ENCODE measurements around the gene KLF3.

Gene KLF3

DNA sequence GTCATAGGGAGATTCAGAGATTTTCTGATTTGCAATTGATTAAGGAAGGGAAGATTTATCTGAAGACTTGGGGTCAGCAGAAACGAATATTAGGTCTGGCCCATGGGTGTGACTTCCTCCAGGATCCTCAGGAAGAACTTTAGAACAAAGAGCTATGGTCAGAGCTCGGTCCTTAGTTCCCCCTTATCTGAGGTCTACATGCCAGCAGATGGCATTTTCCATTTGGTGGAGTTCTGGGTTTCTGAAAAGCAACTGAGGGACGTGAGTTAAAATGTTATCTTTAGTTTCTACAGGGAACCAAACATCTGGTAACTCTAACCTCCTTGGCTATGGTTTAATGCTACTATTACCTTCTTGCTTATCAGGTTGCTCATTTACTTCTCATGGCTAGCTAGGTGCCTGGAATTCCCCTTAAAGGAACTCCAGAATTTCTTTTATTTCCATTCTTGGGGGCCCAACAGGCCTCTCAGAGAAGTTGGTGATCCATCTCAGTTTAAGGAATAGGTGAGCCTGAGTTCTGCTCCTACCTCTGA, 40.7 kb downstream of the KLF3 start:
- intact Hi-C loops (cut with DNase I; ENCODE audit: low total_unique reads) = no loop called here
- Histone ChIP-seq H3K27me3 (no peaks in the 10 kb centered on the region), H3K9me3 (no peaks in the 10 kb centered on the region), H3K27ac (no peak overlapping the region), H3K4me3 (no peak overlapping the region), H3K36me3 (peaks cover 0 to 4% (median 0%) of the 10 kb centered on the region in 3 donors), H3K4me1 (no peaks in the 10 kb centered on the region)
- TF ChIP-seq, protein P1, sequence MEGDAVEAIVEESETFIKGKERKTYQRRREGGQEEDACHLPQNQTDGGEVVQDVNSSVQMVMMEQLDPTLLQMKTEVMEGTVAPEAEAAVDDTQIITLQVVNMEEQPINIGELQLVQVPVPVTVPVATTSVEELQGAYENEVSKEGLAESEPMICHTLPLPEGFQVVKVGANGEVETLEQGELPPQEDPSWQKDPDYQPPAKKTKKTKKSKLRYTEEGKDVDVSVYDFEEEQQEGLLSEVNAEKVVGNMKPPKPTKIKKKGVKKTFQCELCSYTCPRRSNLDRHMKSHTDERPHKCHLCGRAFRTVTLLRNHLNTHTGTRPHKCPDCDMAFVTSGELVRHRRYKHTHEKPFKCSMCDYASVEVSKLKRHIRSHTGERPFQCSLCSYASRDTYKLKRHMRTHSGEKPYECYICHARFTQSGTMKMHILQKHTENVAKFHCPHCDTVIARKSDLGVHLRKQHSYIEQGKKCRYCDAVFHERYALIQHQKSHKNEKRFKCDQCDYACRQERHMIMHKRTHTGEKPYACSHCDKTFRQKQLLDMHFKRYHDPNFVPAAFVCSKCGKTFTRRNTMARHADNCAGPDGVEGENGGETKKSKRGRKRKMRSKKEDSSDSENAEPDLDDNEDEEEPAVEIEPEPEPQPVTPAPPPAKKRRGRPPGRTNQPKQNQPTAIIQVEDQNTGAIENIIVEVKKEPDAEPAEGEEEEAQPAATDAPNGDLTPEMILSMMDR (IDR thresholded peaks at IDR 0.05) = no peak
- DNase-seq = no peak

DNA sequence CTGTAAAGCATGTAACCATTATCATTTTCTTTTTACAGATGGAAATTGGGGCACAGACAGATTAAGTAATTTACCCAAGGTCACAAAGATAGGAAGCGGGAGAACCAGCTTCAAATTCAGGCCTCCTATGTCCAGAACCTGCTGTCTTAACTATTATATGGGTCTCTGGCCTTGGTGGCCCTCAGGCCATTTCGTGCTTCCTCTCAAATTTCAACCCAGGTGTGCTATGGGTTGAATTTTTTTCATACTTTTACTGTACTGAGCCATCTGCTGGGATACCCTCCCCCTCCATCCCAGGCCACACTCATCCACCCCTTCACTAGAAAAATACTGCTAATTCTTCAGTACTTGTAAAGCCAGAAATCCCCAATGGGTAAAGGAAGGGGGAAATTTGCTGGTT, 42.3 kb downstream of the KLF3 start:
- no peak overlapping the region for H3K27ac ChIP-seq
- H3K9me3 ChIP-seq = no peaks in the 10 kb centered on the region
- DNase-seq = no peak
- no peaks in the 10 kb centered on the region for H3K36me3 ChIP-seq
- TF ChIP-seq, protein P1 (IDR thresholded peaks at IDR 0.05) = no peak
- H3K4me1 ChIP-seq = no peaks in the 10 kb centered on the region
- intact Hi-C loops (cut with DNase I; ENCODE audit: low total_unique reads) = no loop called here
- no peaks in the 10 kb centered on the region for H3K27me3 ChIP-seq
- H3K4me3 ChIP-seq = no peak overlapping the region

DNA sequence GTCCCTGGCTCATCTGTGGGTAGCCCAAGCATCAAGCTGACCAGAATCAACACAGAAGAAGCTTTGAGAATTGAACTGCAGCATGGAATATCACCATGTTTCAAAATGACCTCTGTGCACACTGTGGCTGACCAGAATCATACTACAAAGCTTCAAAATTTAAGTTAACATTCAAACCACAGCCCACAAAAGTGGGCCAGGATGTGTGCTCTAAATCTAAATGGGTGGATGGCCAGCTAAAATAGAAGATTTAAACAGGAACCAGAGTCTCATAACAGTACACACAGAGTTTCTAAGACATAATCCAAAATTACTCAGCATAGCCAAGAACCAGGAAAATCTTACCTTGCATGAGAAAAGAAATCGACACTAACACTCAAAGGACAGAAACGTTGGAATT, 46.1 kb downstream of the KLF3 start:
- TF ChIP-seq, protein P1 (IDR thresholded peaks at IDR 0.05) = no peak
- H3K27me3 ChIP-seq = no peaks in the 10 kb centered on the region
- H3K4me3 ChIP-seq = no peak overlapping the region
- peaks cover 0 to 5% (median 3%) of the 10 kb centered on the region in 3 donors for H3K9me3 ChIP-seq
- H3K27ac ChIP-seq = no peak overlapping the region
- H3K36me3 ChIP-seq = no peaks in the 10 kb centered on the region
- DNase-seq = no peak
- H3K4me1 ChIP-seq = no peaks in the 10 kb centered on the region
- intact Hi-C loops (cut with DNase I; ENCODE audit: low total_unique reads) = no loop called here

DNA sequence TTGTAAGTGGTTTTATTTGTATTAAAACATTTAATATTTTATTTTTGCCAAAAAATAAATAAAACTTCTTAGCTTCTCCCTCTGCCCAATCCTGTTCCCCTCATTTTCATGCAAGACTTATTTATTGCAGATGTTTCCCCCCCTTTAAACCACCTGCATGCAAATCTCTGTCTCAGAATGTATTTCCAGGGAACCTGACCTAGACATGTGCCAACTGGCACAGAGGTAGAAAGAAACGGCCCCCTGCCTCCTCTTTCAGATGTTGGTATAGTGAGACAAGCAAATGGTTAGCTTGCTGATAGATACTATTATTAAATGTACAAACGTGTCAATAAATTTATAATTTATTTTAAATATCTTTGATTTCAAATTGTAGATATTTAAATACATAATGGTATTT, 47.1 kb downstream of the KLF3 start:
- TF ChIP-seq, protein P1 (IDR thresholded peaks at IDR 0.05) = no peak
- no peak for DNase-seq
- H3K27me3 ChIP-seq = no peaks in the 10 kb centered on the region
- H3K9me3 ChIP-seq = peaks cover 0 to 5% (median 3%) of the 10 kb centered on the region in 3 donors
- H3K4me1 ChIP-seq = no peaks in the 10 kb centered on the region
- no peak overlapping the region for H3K4me3 ChIP-seq
- H3K27ac ChIP-seq = no peak overlapping the region
- intact Hi-C loops (cut with DNase I; ENCODE audit: low total_unique reads) = no loop called here
- H3K36me3 ChIP-seq = no peaks in the 10 kb centered on the region

DNA sequence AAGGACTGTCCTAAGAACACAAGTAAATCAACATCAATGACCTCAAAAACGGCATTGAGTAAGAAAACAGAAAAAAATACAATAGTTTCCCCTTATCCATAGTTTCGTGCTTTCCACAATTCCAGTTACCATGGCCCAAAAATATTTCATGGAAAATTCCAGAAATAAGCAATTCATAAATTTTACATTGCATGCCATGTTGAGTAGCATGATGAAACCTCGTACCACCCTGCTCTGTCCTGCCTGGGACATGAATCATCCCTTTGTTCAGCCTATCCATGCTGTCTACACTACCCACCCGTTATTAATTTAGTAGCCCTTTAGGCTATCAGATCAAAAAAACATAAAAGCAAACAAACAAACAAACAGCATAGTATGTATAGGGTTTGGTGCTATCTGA, 51.1 kb downstream of the KLF3 start:
- Histone ChIP-seq H3K27me3 (no peaks in the 10 kb centered on the region), H3K4me3 (no peak overlapping the region), H3K27ac (no peak overlapping the region), H3K9me3 (peaks cover 0 to 5% (median 3%) of the 10 kb centered on the region in 3 donors), H3K4me1 (no peaks in the 10 kb centered on the region), H3K36me3 (no peaks in the 10 kb centered on the region)
- DNase-seq = no peak
- intact Hi-C loops (cut with DNase I; ENCODE audit: low total_unique reads) = no loop called here
- TF ChIP-seq, protein P1 (IDR thresholded peaks at IDR 0.05) = no peak

DNA sequence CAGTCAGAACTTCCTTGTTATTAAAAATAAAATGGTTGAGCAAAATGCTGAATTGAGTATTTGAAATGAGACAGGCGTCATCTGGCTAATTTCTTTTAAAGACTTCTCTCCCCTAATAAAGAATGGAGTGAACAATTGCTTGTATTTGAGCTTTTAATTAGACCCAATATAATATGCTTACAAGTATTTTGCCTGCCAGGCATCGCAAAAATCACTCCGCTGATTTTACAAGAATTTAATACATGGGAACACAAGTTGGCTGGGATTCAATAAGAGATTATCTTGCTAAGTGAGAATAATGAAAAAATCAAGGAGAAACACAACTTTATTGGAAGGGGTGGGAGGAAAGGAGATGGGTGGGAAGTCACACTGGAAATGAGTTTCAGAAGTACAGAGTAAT, 52.3 kb downstream of the KLF3 start:
- intact Hi-C loops (cut with DNase I; ENCODE audit: low total_unique reads) = no loop called here
- Histone ChIP-seq H3K27ac (no peak overlapping the region), H3K4me1 (no peaks in the 10 kb centered on the region), H3K27me3 (no peaks in the 10 kb centered on the region), H3K36me3 (no peaks in the 10 kb centered on the region), H3K9me3 (peaks cover 0 to 5% (median 3%) of the 10 kb centered on the region in 3 donors), H3K4me3 (no peak overlapping the region)
- TF ChIP-seq, protein P1 (IDR thresholded peaks at IDR 0.05) = no peak
- DNase-seq = no peak
